HepG2 (cell line): ENCODE data around the gene AP3D1. TPM values are rescaled to one million over a fixed set of nuclear protein-coding genes. Genes with fewer than 3 reads are reported as not detected.

Experiments used
- BCL6 ChIP-seq: IDR thresholded peaks from 2 replicates; pipeline ENCODE4 v1.6.1; 2016; ENCODE audit warnings: missing genetic modification reagents, missing compliant biosample characterization
- DPF2 ChIP-seq: sonication (generic); formaldehyde crosslinking; IDR thresholded peaks from 2 replicates; pipeline ENCODE4 v1.4.0; 2020; ENCODE audit warnings: mild to moderate bottlenecking, low read depth, missing genetic modification reagents, borderline replicate concordance
- FLYWCH1 ChIP-seq: sonication (generic); formaldehyde crosslinking; IDR thresholded peaks from 2 replicates; pipeline ENCODE4 v1.8.1; 2023; ENCODE audit warnings: mild to moderate bottlenecking, missing genetic modification reagents
- FOSL2 ChIP-seq: sonication (generic); formaldehyde crosslinking; IDR thresholded peaks from 2 replicates; pipeline ENCODE4 v1.4.0; 2020; ENCODE audit warnings: missing genetic modification reagents
- GATAD1 ChIP-seq: IDR thresholded peaks from 2 replicates; pipeline ENCODE4 v1.6.1; 2016; ENCODE audit warnings: missing genetic modification reagents, missing compliant biosample characterization
- HMGXB3 ChIP-seq: sonication (generic); formaldehyde crosslinking; IDR thresholded peaks from 2 replicates; pipeline ENCODE4 v1.4.0; 2020; ENCODE audit warnings: missing genetic modification reagents, borderline replicate concordance
- HNRNPH1 ChIP-seq: fragments of 200-400 bp; formaldehyde crosslinking; optimal IDR thresholded peaks from 2 replicates; pipeline ENCODE3; 2017; ENCODE audit warnings: mild to moderate bottlenecking, low read depth, low read length
- PLSCR1 ChIP-seq: sonication (generic); formaldehyde crosslinking; IDR thresholded peaks from 2 replicates; pipeline ENCODE4 v1.5.0; 2020; ENCODE audit warnings: missing genetic modification reagents, mild to moderate bottlenecking, borderline replicate concordance
- REST ChIP-seq, 2 experiments: IDR thresholded peaks; 2 replicates each; pipeline ENCODE4 v1.6.1; 2011 to 2012; ENCODE audit warnings: low read length in 2 of 2, borderline replicate concordance in 1 of 2, low read depth in 1 of 2, mild to moderate bottlenecking in 1 of 2, moderate library complexity in 1 of 2
- TOE1 ChIP-seq: sonication (generic); formaldehyde crosslinking; IDR thresholded peaks from 2 replicates; pipeline ENCODE4 v1.4.0; 2020; ENCODE audit warnings: mild to moderate bottlenecking, missing genetic modification reagents
- TP53 ChIP-seq: sonication (generic); formaldehyde crosslinking; conservative IDR thresholded peaks from 2 replicates; pipeline ENCODE4 v1.4.0; 2020; ENCODE audit warnings: missing genetic modification reagents
- ZEB1 ChIP-seq: IDR thresholded peaks from 2 replicates; pipeline ENCODE4 v1.6.1; 2012; ENCODE audit warnings: mild to moderate bottlenecking, low read depth, inconsistent platforms; ENCODE audit not compliant: insufficient replicate concordance
- ZFP36 ChIP-seq: fragments of 150-350 bp; IDR thresholded peaks from 2 replicates; pipeline ENCODE4 v1.6.1; 2018; ENCODE audit warnings: borderline replicate concordance, low read length, low read depth; ENCODE audit not compliant: partially characterized antibody
- ZFP62 ChIP-seq: sonication (generic); formaldehyde crosslinking; IDR thresholded peaks from 2 replicates; pipeline ENCODE4 v1.4.0; 2020; ENCODE audit warnings: missing genetic modification reagents
- ZNF205 ChIP-seq: IDR thresholded peaks from 2 replicates; pipeline ENCODE4 v1.6.1; 2018; ENCODE audit warnings: missing biosample characterization, missing genetic modification reagents
- ZNF292 ChIP-seq: sonication (generic); formaldehyde crosslinking; IDR thresholded peaks from 2 replicates; pipeline ENCODE4 v1.8.1; 2022; ENCODE audit warnings: mild to moderate bottlenecking, low read depth, missing genetic modification reagents, borderline replicate concordance
- ZNF34 ChIP-seq: sonication (generic); formaldehyde crosslinking; IDR thresholded peaks from 2 replicates; pipeline ENCODE4 v1.4.0; 2020; ENCODE audit warnings: mild to moderate bottlenecking, missing genetic modification reagents, borderline replicate concordance
- ZNF567 ChIP-seq: sonication (generic); formaldehyde crosslinking; IDR thresholded peaks from 2 replicates; pipeline ENCODE4 v1.8.1; 2023; ENCODE audit warnings: mild to moderate bottlenecking, missing genetic modification reagents, borderline replicate concordance
- ZNF740 ChIP-seq: sonication (generic); formaldehyde crosslinking; IDR thresholded peaks from 2 replicates; pipeline ENCODE4 v1.4.0; 2020; ENCODE audit warnings: missing genetic modification reagents
- ZNF781 ChIP-seq: sonication (generic); formaldehyde crosslinking; IDR thresholded peaks from 2 replicates; pipeline ENCODE4 v1.5.1; 2020; ENCODE audit warnings: borderline replicate concordance, mild to moderate bottlenecking, missing genetic modification reagents; ENCODE audit errors: not compliant biosample characterization
- polyA plus RNA-seq, 8 experiments: library from polyadenylated mRNA; depleted of rRNA in 3 of 8; stranded (reverse) in 7 of 8; unstranded in 1 of 8; fragments of >200 nt; fragmentation: Illumina TruSeq in 4 of 8; extraction: Trizol in 4 of 8; gene quantifications; 2 replicates each; pipeline versions ENCODE4 v1.2.1 to v1.2.3, GENCODE V29; 2011 to 2016; ENCODE audit warnings: low read depth in 4 of 8, missing spikeins in 1 of 8, mixed read lengths in 1 of 8; ENCODE audit not compliant: insufficient read depth in 1 of 8
- total RNA-seq, 5 experiments: library from RNA; depleted of rRNA; stranded (reverse); fragments of >200 nt; fragmentation: Illumina TruSeq; extraction: Trizol; gene quantifications; 2 replicates each; pipeline ENCODE4 v1.2.3, GENCODE V29; 2016; ENCODE audit warnings: low read depth in 1 of 5

AP3D1 gene
- total and polyA plus RNA-seq, 2 of the 13 experiments (the other 11 are each of a cell fraction or from before 2014, with no cell fraction given), result 68.0 to 82.6 TPM

GRCh38 chr19:2171349-2172145 is 20.2 kb upstream of the AP3D1 start (continued):
- TF ChIP-seq ZNF781 (CRISPR knock-in tag) (no peak), FOSL2 (CRISPR knock-in tag) (no peak), ZFP36 (no peak), ZNF292 (CRISPR knock-in tag) (no peak), DPF2 (0 out of 2 replicates have a peak, but pooled peaks have one; percentile 28), TP53 (no peak), ZNF567 (CRISPR knock-in tag) (no peak), FLYWCH1 (CRISPR knock-in tag) (no peak), ZEB1 (peak; percentile 28), PLSCR1 (CRISPR knock-in tag) (no peak), REST (IDR thresholded peaks at IDR 0.05; ENCODE audit: borderline replicate concordance in 1 of 2, low read depth in 1 of 2, low read length in 2 of 2) (no peak), GATAD1 (CRISPR knock-in tag) (no peak; the same call in 1 of the 2 replicates), BCL6 (CRISPR knock-in tag) (0 out of 2 replicates have a peak, but pooled peaks have one; percentile 3), ZNF205 (no peak; the same call in 1 of the 2 replicates), ZNF34 (CRISPR knock-in tag) (no peak), ZNF740 (CRISPR knock-in tag) (no peak), TOE1 (CRISPR knock-in tag) (no peak), HNRNPH1 (no peak), HMGXB3 (CRISPR knock-in tag) (no peak), ZFP62 (CRISPR knock-in tag) (no peak)
